Nephron (organoid): ENCODE measurements around the gene PALS1.

Experiments
- H3K27ac Mint-ChIP-seq, 3 experiments: 2 replicates each; pipeline ENCODE4 v1.8.0; 2020; ENCODE audit warnings: mixed read lengths in 3 of 3, mild to moderate bottlenecking in 2 of 3, moderate library complexity in 1 of 3
- H3K27me3 Mint-ChIP-seq: 2 replicates; pipeline ENCODE4 v1.8.0; 2021; ENCODE audit warnings: low read depth, mild to moderate bottlenecking, moderate library complexity, mixed read lengths
- H3K36me3 Mint-ChIP-seq: 2 replicates; pipeline ENCODE4 v1.8.0; 2020; ENCODE audit warnings: low read depth, mixed read lengths
- H3K4me1 Mint-ChIP-seq: 2 replicates; pipeline ENCODE4 v1.8.0; 2020; ENCODE audit warnings: mixed read lengths
- H3K4me3 Mint-ChIP-seq, 3 experiments: 2 replicates each; pipeline ENCODE4 v1.8.0; 2020; ENCODE audit warnings: mild to moderate bottlenecking in 3 of 3, mixed read lengths in 3 of 3, moderate library complexity in 2 of 3
- H3K9me3 Mint-ChIP-seq: 2 replicates; pipeline ENCODE4 v1.8.0; 2020; ENCODE audit warnings: mixed read lengths
- CTCF ChIP-seq, 3 experiments: fragments of 200-600 bp; sonication (generic); IDR thresholded peaks; one replicate each; pipeline ENCODE4 v1.5.0; 2021; ENCODE audit warnings: antibody characterized with exemption in 3 of 3; ENCODE audit not compliant: unreplicated experiment in 3 of 3

PALS1 gene

DNA sequence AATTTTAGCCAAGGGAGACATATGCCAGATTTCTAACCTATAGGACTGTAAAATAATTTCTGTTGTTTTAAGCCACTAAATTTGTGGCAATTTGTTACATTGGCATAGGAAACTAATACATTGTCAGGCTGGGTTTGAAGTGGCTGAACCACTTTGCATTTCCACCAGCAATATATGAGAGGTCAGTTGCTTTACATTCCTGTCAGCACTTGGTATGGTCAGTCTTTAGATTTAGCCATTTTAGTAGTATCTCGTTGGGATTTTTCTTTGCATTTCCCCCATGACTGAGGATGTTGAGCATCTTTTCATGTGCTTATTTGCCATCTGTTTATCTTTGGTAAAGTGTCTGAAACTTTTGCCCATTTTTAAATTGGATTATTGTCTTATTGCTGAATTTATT is 3.9 kb downstream of the PALS1 start:
- peak overlapping the region in 1 of 3 experiments; percentile 24 for H3K27ac Mint-ChIP-seq
- H3K27me3 Mint-ChIP-seq: no peaks in the 10 kb centered on the region
- peak overlapping the region in 2 of 3 experiments; percentile 1 to 40 for H3K4me3 Mint-ChIP-seq
- H3K9me3 Mint-ChIP-seq: no peaks in the 10 kb centered on the region
- H3K4me1 Mint-ChIP-seq: peaks cover 19% of the 10 kb centered on the region
- peaks cover 4% of the 10 kb centered on the region for H3K36me3 Mint-ChIP-seq
- TF ChIP-seq CTCF (IDR thresholded peaks at IDR 0.05; ENCODE audit: unreplicated experiment in 3 of 3): no peak

- Mint-ChIP-seq H3K27ac (no peak overlapping the region), H3K27me3 (no peaks in the 10 kb centered on the region), H3K4me1 (peaks cover 16% of the 10 kb centered on the region), H3K36me3 (peaks cover 3% of the 10 kb centered on the region), H3K9me3 (no peaks in the 10 kb centered on the region), H3K4me3 (no peak overlapping the region)
- no peak for TF ChIP-seq CTCF (IDR thresholded peaks at IDR 0.05; ENCODE audit: unreplicated experiment in 3 of 3)
These were observed 10.5 kb downstream of the PALS1 start for GRCh38 chr14:67251573-67252226.

GRCh38 chr14:67253076-67253635 is 11.9 kb downstream of the PALS1 start:
- H3K27me3 Mint-ChIP-seq: no peaks in the 10 kb centered on the region
- no peak for TF ChIP-seq CTCF (IDR thresholded peaks at IDR 0.05; ENCODE audit: unreplicated experiment in 3 of 3)
- no peaks in the 10 kb centered on the region for H3K9me3 Mint-ChIP-seq
- H3K4me1 Mint-ChIP-seq: peaks cover 5% of the 10 kb centered on the region
- H3K4me3 Mint-ChIP-seq: no peak overlapping the region
- H3K36me3 Mint-ChIP-seq: peaks cover 7% of the 10 kb centered on the region
- H3K27ac Mint-ChIP-seq: peak overlapping the region in 1 of 3 experiments; percentile 22

- H3K27ac Mint-ChIP-seq: no peak overlapping the region
- no peak overlapping the region for H3K4me3 Mint-ChIP-seq
These were observed 16.7 kb downstream of the PALS1 start for GRCh38 chr14:67257906-67258305.

DNA sequence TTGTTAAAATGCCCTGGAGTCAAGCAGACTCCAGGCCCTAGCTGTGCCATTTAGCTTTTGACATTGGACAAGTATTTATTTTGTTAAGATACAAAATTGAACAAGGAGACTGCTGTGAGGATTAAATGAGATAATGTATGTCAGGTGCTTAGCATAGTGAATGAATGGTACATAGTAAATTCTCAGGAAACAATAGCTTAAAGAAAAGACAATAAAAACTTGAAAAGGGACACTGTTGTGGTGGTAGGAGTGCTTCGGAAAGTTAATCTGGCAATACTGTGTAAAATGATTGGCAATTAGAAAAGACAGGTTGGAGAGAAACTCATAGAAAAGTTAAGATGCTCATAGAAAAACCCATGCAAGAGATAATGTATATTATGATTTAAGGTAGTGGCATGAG is 19.7 kb downstream of the PALS1 start:
- H3K4me3 Mint-ChIP-seq: no peak overlapping the region
- H3K9me3 Mint-ChIP-seq: no peaks in the 10 kb centered on the region
- peaks cover 42% of the 10 kb centered on the region for H3K4me1 Mint-ChIP-seq
- peaks cover 7% of the 10 kb centered on the region for H3K36me3 Mint-ChIP-seq
- peak overlapping the region in 2 of 3 experiments; percentile 12 to 23 for H3K27ac Mint-ChIP-seq
- TF ChIP-seq CTCF (IDR thresholded peaks at IDR 0.05; ENCODE audit: unreplicated experiment in 3 of 3): no peak
- H3K27me3 Mint-ChIP-seq: no peaks in the 10 kb centered on the region

More at GRCh38 chr14:67257906-67258305, 16.7 kb downstream of the PALS1 start:
- Mint-ChIP-seq H3K4me1 (peaks cover 25% of the 10 kb centered on the region), H3K9me3 (no peaks in the 10 kb centered on the region), H3K36me3 (peaks cover 7% of the 10 kb centered on the region), H3K27me3 (no peaks in the 10 kb centered on the region)
- no peak for TF ChIP-seq CTCF (IDR thresholded peaks at IDR 0.05; ENCODE audit: unreplicated experiment in 3 of 3)
